Measurements from ENCODE around the gene TXNL1. TPM values are rescaled to one million over a fixed set of nuclear protein-coding genes. Genes with fewer than 3 reads are reported as not detected.

The TXNL1 gene
- total and polyA plus RNA-seq, 2 of the 13 experiments (the other 11 are each of a cell fraction or from before 2014, with no cell fraction given): 41.9 to 73.1 TPM

GRCh38 chr18:56638232-56639103 is at the start of gene TXNL1 (continued):
- TF ChIP-seq YY1 (IDR thresholded peaks at IDR 0.05; ENCODE audit: insufficient read depth, insufficient replicate concordance, low read depth, low read length): peak; percentile 51
- no peak for TF ChIP-seq ZFP37 (CRISPR knock-in tag; IDR thresholded peaks at IDR 0.05; ENCODE audit: borderline replicate concordance)
- TF ChIP-seq BHLHE40 (IDR thresholded peaks at IDR 0.05; ENCODE audit: low read length): peak; percentile 95
- TF ChIP-seq ZFP82 (CRISPR knock-in tag; IDR thresholded peaks at IDR 0.05; ENCODE audit: borderline replicate concordance): peak; percentile 66; the same call in 1 of the 2 replicates
- TF ChIP-seq SPEN (CRISPR knock-in tag; IDR thresholded peaks at IDR 0.05; ENCODE audit: low read depth): peak; percentile 94
- peak; percentile 78; the same call in 1 of the 2 replicates for TF ChIP-seq UBTF (CRISPR knock-in tag; IDR thresholded peaks at IDR 0.05)
- TF ChIP-seq PATZ1 (CRISPR knock-in tag; IDR thresholded peaks at IDR 0.05): peak; percentile 74
- TF ChIP-seq MED13 (CRISPR knock-in tag; IDR thresholded peaks at IDR 0.05): no peak
- TF ChIP-seq EED (CRISPR knock-in tag; IDR thresholded peaks at IDR 0.05): no peak
- no peak for TF ChIP-seq TCF12 (IDR thresholded peaks at IDR 0.05)
- TF ChIP-seq TCF12 (CRISPR knock-in tag; IDR thresholded peaks at IDR 0.05): peak; percentile 26; the same call in 1 of the 2 replicates
- TF ChIP-seq DMAP1 (CRISPR knock-in tag; IDR thresholded peaks at IDR 0.05): peak; percentile 71
- peak; percentile 35; the same call in 1 of the 2 replicates for TF ChIP-seq PAXIP1 (CRISPR knock-in tag; conservative IDR thresholded peaks at IDR 0.05)
- no peak for TF ChIP-seq ZNF780A (CRISPR knock-in tag; IDR thresholded peaks at IDR 0.05)
- TF ChIP-seq ZNF331 (CRISPR knock-in tag; IDR thresholded peaks at IDR 0.05): peak; percentile 65; the same call in 1 of the 2 replicates
- TF ChIP-seq TBX3 (IDR thresholded peaks at IDR 0.05; ENCODE audit: borderline replicate concordance): peak; percentile 25; the same call in 1 of the 2 replicates
- TF ChIP-seq BRCA1 (CRISPR knock-in tag; IDR thresholded peaks at IDR 0.05): no peak
- no peak for TF ChIP-seq HMG20B (CRISPR knock-in tag; conservative IDR thresholded peaks at IDR 0.05)
- peak; percentile 100 for TF ChIP-seq CREB1 (IDR thresholded peaks at IDR 0.05)
- TF ChIP-seq CREB1 (CRISPR knock-in tag; IDR thresholded peaks at IDR 0.05): peak; percentile 96
- no peak for TF ChIP-seq EZH2 (conservative IDR thresholded peaks at IDR 0.05; ENCODE audit: low read depth, low read length)
- TF ChIP-seq ZNF652 (CRISPR knock-in tag; IDR thresholded peaks at IDR 0.05; ENCODE audit: borderline replicate concordance, low read depth): no peak
- TF ChIP-seq CHD2 (IDR thresholded peaks at IDR 0.05; ENCODE audit: low read depth, low read length): peak; percentile 91
- no peak for TF ChIP-seq FOSL1 (CRISPR knock-in tag; IDR thresholded peaks at IDR 0.05; ENCODE audit: borderline replicate concordance)

Data from HepG2 (cell line).